SW 1271 (cell line): ENCODE results near the gene C5orf58.
A peak's percentile ranks its signal among the peaks of the same experiment; 100 is the strongest.
"Not testable (repeated sequence)": the region's sequence is repeated elsewhere in the genome, so short reads cannot be mapped to it uniquely, and the experiment has no call there.

Source experiments
- DNase-seq, 2 experiments: peaks; one replicate each; lab custom pipeline; 2025; lab: John Stamatoyannopoulos, UW

C5orf58 gene

DNA sequence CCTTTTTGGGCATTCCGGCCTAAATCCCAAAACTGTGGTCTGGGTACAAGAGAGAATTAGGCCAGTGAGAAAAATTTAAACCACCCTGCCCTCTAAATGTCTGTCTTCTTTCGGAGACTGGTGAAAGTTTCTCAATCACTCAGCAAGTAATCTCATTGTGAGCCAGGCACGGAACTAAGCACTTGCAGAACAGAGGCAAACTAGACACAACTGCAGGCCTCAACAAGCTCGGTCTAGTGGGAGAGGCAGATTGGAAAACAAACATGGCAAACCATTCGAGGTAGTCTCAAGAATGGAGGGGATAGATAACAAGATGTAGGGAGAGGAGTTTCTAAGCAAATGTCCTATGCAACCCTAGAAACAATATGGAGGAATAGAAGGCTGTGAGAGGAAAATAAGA lies 8.9 kb upstream of the C5orf58 start:
- no peak for DNase-seq

DNA sequence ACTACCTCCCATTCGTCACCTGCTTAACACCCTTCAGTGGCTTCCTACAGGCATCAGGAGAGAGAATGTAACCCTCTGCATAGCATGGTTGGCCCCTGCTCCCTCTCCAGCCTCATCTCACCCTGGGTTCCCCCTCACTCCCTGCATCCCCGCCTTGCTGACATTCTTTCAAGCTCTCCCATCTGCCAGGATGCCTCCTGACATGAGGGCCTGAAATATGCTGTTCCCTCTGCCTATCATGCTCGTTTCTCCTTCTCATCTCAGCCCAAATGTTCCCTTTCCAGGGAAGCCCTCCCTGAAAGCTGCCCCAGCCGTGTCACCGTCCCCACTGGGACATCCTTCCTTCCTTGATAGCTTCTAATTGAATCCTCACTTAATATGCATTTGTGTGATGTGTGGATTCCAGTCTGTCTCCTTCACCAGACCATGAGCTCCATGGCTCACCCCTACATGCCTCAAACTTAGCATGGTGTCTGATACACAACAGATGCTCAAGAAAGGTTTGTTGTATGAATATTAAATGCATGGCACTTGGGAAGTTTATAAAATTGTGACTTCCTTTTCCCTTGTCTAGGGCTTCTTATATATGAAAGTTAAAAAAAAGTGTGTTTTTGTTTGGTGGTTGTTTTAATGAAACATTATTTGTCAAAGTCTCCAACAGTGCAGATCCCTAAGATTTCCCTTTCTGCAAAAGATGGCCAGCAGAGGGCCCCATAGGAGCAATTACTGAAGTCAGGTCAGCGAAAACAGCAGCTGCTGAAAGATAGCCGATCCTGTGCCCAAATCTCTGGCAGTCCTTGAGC lies 7.3 kb upstream of the C5orf58 start:
- DNase-seq: peak; percentile 33 to 67

- DNase-seq: no peak
These were observed 6.6 kb upstream of the C5orf58 start for GRCh38 chr5:170226129-170226615.

DNA sequence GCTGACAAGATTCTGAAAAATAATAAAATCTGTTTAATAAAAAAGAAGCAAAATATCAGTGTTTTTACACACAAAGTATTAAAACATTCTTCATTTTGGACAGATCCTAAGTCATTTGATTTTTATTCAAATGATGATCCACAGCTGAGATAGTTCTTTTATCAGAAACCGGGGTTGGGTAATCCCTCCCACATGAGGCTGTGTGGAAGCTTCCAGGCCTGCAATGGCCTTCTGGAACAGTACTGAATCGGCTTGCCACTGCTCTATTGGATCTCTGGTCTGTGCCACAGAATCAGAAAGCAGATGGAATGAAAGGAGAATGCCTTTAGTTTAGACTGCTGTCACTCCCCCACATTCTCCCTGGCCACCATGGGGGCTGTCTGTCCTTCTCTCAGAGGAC lies 6.1 kb upstream of the C5orf58 start:
- no peak for DNase-seq

- no peak for DNase-seq
These were observed 3.9 kb upstream of the C5orf58 start for GRCh38 chr5:170228762-170229435.

GRCh38 chr5:170233358-170233892 lies 640 bp downstream of the C5orf58 start:
- DNase-seq: no peak

GRCh38 chr5:170235876-170236864 lies 3.4 kb downstream of the C5orf58 start:
- no peak for DNase-seq

GRCh38 chr5:170238456-170239196 lies 5.8 kb downstream of the C5orf58 start:
- no peak for DNase-seq

GRCh38 chr5:170245436-170245835 lies 12.7 kb downstream of the C5orf58 start:
- not testable (repeated sequence) for DNase-seq

DNA sequence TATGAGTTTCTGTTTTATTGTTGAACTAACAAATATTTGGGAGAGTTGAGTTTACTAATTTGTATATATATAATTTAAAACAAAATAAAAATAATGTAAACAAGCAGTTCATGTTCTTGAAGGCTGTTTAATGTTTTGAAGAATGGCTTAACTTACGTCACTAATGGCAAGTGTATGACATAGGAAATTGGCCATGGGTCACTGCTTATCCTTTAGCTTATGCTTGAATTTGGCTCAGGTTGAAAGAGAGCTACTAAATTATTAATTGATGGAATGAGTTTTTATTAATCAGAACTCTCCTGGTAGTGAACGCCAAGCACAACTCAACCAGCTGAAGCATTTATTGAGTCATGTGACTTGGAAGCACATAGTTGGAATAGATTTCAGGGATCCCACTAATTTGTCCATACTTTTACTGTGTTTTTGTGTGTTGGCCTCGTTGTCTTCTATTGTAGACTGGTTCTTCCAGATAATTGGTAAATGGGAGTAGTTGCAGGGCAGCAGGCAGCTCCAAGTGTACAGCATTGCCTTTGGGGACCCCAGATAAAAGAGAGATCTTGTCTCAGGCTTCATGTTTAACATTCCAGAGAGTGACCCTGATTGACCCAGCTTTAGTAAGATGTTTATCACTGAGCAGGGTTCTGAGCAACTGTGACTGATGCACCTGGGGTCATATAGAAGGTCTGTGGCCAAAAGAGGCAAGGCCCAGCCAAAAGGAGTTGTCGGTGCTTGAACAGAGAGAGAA lies 13.5 kb downstream of the C5orf58 start:
- no peak for DNase-seq

DNA sequence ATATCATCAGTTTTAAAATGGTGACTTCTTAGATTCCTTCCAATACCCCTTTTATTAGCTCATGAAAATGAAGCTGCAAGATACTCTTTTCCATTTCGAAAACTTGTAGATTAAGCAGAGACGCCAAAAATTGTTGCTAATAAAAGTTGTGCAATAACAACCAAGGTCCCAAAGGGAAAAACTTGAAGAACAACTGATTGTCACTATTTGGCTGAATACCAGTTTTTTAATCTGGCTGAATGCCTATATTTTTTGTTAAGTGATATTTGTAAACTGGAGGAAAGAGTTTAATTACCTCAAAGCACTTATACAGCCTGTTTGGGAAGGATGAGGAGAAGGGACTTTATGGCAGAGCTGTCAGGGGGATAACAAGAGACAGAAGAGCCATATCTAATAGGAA lies 14.6 kb downstream of the C5orf58 start:
- DNase-seq: no peak

- no peak for DNase-seq
These were observed 15.6 kb downstream of the C5orf58 start for GRCh38 chr5:170248172-170248930.

- DNase-seq: not testable (repeated sequence)
These were observed 16.1 kb downstream of the C5orf58 start for GRCh38 chr5:170248931-170249227.

GRCh38 chr5:170249355-170249754 lies 16.6 kb downstream of the C5orf58 start:
- no peak for DNase-seq

DNA sequence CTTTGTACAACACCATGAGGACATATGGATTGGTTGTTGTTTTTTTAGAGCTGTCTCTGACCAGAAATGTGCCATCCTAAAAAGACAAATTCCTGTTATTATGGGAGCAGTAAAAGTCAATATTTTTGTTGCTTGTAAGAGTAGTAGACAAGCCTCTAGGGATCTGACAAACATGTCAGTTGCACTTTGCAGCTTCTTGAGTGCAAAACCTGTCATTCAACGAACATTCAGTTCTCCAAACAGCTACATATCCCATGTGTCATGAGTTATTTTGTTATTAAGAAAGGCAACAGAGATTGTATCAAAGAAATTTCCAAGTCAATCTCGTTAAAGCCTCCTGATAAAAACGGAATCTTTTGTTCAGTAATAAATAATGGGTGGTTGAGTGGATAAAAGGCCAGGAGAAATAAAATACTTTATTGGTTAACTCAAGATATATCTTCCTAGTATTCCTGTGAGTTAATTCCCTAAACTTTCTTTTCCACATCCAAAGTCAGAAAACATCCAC lies 18.1 kb downstream of the C5orf58 start:
- DNase-seq: no peak

DNA sequence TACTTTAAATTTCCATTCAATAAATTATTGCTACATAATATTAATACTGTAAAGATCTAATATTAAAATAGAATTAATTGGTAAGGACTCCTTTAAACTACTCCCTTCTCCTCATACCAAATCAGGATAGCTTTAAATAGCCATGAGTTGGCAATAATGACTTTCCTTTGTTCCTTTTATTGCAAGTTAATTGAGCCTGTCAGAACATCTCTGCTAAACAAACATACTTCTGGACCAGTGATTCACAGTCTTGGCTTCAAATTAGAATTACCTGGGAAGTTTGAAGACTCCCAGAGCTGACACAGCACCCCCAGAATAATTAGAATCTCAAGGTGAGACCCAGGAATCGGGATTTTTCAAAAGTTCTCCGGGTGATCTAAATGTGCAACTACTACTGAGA lies 18.7 kb downstream of the C5orf58 start:
- no peak for DNase-seq

DNA sequence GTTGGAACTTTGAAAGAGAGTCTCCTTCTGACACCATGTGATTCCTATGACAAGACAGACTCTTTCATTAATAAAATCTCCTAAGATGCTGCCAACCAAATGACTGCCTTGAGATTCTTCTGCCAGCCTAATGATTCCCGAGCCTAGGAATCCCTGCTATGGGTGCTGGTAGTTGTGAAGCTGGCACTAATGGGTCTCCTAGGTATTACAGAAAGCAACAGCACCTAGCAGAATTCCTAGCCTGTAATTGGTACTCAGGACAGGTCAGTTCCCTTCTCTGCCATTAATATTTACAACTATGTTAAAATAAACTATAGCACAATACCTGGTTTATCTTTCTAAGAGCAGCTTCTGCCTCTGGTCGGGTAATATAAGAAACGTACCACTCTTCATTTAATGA lies 19.3 kb downstream of the C5orf58 start:
- DNase-seq: no peak

- no peak for DNase-seq
These were observed 20.1 kb downstream of the C5orf58 start for GRCh38 chr5:170252720-170253350.

- DNase-seq: no peak
These were observed 21.3 kb downstream of the C5orf58 start for GRCh38 chr5:170254056-170254455.
